Central memory CD8-positive, alpha-beta T cell (primary cell): ENCODE results near the gene OR2AG1.

Experiments used
- ATAC-seq: fragments of 150-1000 bp; cut with Tn5 transposase; replicated peaks from 2 replicates; pipeline ENCODE4 v1.10.0; 2022; ENCODE audit warnings: mild to moderate bottlenecking, moderate FRiP score, moderate number of reproducible peaks; ENCODE audit not compliant: poor library complexity, severe bottlenecking; ENCODE audit errors: extremely low read depth
- DNase-seq, 2 donors: peaks; one replicate each; pipeline ENCODE4 v3.0.0; 2021; ENCODE audit warnings: low spot score in 2 of 2
- H3K27ac Mint-ChIP-seq: one replicate; pipeline ENCODE4 v1.8.0; 2022; ENCODE audit warnings: low read depth, mild to moderate bottlenecking, moderate library complexity, mixed read lengths
- H3K27me3 Mint-ChIP-seq: one replicate; pipeline ENCODE4 v1.8.0; 2022; ENCODE audit warnings: mixed read lengths
- H3K36me3 Mint-ChIP-seq: one replicate; pipeline ENCODE4 v1.8.0; 2022; ENCODE audit warnings: mild to moderate bottlenecking, moderate library complexity, mixed read lengths; ENCODE audit not compliant: insufficient read depth
- H3K4me1 Mint-ChIP-seq: one replicate; pipeline ENCODE4 v1.8.0; 2022; ENCODE audit warnings: mixed read lengths
- H3K4me3 Mint-ChIP-seq: one replicate; pipeline ENCODE4 v1.8.0; 2022; ENCODE audit warnings: mild to moderate bottlenecking, moderate library complexity, mixed read lengths
- H3K9me3 Mint-ChIP-seq: one replicate; pipeline ENCODE4 v1.8.0; 2022; ENCODE audit warnings: mixed read lengths

Gene OR2AG1

DNA sequence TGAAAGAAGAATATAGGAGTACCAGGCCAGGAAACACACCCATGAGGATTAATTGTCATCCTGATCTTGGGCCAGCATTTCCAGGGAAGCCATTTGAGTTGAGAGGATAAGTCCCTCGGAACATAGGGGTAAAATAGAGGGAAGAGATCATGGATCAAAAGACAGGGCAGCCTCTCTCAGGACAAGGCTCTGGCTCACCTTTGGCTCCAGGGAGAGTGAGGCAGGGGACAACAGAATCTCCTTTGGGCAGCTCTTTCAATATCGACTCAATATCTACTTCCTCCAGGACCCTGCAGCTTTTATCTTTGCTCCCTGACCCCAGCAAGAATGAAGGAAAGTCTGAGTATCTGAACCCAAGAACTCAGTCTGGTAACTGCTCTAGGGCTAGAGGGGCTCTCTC lies at the start of gene OR2AG1:
Gene OR2AG1 (plus strand): TSS at position 301 of the 400 bp plus-strand sequence. CDS start 2,018 bp downstream, outside the sequence.
- peaks cover 44% of the 10 kb centered on the region for H3K27me3 Mint-ChIP-seq
- no peak for DNase-seq
- H3K4me3 Mint-ChIP-seq, result no peak within 1 kb of the TSS
- no peak within 1 kb of the TSS for H3K27ac Mint-ChIP-seq
- no peaks in the 10 kb centered on the region for H3K9me3 Mint-ChIP-seq
- no peaks in the 10 kb centered on the region for H3K36me3 Mint-ChIP-seq
- no peak for ATAC-seq
- H3K4me1 Mint-ChIP-seq, result no peaks in the 10 kb centered on the region

DNA sequence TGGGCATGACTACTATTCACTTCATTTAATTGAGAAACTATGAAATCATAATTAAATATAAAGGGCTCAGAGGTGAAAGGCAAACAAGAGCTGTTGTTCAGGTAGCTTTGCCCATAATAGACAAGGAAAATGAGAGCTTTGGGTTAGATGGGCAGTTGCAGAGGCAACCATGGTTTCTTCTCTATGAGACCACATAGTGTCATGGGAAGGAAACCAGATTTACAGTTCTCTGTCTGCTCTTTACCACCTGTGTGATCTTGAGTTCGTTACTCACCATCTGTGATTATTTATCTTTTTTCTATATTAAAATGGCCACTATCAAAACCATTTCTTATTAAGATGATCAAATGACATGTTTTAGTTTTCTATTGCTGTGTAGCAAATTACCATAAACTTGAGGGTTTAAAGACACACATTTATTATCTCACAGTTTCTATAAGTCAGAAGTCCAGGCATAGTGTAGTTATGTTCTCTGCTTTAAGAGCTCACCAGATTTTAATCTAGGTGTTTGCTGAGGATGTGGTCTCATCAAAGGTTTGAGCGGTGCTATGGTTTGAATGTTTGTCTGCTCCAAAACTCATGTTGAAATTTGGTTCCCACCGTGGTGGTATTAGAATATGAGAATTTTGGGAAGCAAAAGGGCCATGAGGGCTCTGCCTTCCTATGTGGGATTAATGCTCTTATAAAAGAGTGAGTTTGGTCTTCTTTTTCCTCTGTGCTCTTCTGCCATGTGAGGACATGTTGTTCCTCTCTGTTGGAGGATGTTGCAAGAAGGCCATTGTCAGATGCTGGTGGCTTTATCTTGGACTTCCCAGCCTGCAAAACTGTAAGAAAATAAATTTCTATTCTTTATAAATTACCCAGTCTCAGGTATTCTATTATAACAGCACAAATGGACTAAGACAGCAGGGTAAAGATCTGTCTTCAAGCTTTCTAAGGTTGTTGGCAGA lies 49.2 kb upstream of the OR2AG1 start:
- Mint-ChIP-seq H3K36me3 (peaks cover 33% of the 10 kb centered on the region), H3K4me3 (peak overlapping the region; percentile 36), H3K9me3 (no peaks in the 10 kb centered on the region), H3K27me3 (no peaks in the 10 kb centered on the region), H3K27ac (peak overlapping the region; percentile 46), H3K4me1 (peaks cover 61% of the 10 kb centered on the region)
- peak; percentile 90 for ATAC-seq
- no peak for DNase-seq

GRCh38 chr11:6734616-6735015 lies 48.2 kb upstream of the OR2AG1 start:
- ATAC-seq, result no peak
- no peak for DNase-seq
- Mint-ChIP-seq H3K9me3 (no peaks in the 10 kb centered on the region), H3K27me3 (no peaks in the 10 kb centered on the region), H3K4me1 (peaks cover 60% of the 10 kb centered on the region), H3K27ac (peak overlapping the region; percentile 77), H3K4me3 (peak overlapping the region; percentile 28), H3K36me3 (peaks cover 33% of the 10 kb centered on the region)

GRCh38 chr11:6735306-6735705 lies 47.5 kb upstream of the OR2AG1 start:
- no peak for ATAC-seq
- Mint-ChIP-seq H3K4me3 (peak overlapping the region; percentile 28), H3K27ac (peak overlapping the region; percentile 77)

GRCh38 chr11:6736495-6737121 lies 46.2 kb upstream of the OR2AG1 start:
- Mint-ChIP-seq H3K27me3 (no peaks in the 10 kb centered on the region), H3K4me1 (peaks cover 68% of the 10 kb centered on the region), H3K27ac (peak overlapping the region; percentile 77), H3K4me3 (no peak overlapping the region), H3K36me3 (peaks cover 44% of the 10 kb centered on the region), H3K9me3 (no peaks in the 10 kb centered on the region)
- no peak for DNase-seq
- ATAC-seq, result no peak

More at GRCh38 chr11:6735306-6735705, 47.5 kb upstream of the OR2AG1 start:
- Mint-ChIP-seq H3K9me3 (no peaks in the 10 kb centered on the region), H3K27me3 (no peaks in the 10 kb centered on the region), H3K36me3 (peaks cover 40% of the 10 kb centered on the region), H3K4me1 (peaks cover 61% of the 10 kb centered on the region)
- no peak for DNase-seq

- DNase-seq (peak; percentile 47 to 67), ATAC-seq (peak; percentile 52)
- Mint-ChIP-seq H3K36me3 (peaks cover 40% of the 10 kb centered on the region), H3K4me3 (peak overlapping the region; percentile 15), H3K4me1 (peaks cover 68% of the 10 kb centered on the region), H3K27ac (peak overlapping the region; percentile 77), H3K27me3 (no peaks in the 10 kb centered on the region), H3K9me3 (no peaks in the 10 kb centered on the region)
These were observed 44.9 kb upstream of the OR2AG1 start for GRCh38 chr11:6737872-6738466.

DNA sequence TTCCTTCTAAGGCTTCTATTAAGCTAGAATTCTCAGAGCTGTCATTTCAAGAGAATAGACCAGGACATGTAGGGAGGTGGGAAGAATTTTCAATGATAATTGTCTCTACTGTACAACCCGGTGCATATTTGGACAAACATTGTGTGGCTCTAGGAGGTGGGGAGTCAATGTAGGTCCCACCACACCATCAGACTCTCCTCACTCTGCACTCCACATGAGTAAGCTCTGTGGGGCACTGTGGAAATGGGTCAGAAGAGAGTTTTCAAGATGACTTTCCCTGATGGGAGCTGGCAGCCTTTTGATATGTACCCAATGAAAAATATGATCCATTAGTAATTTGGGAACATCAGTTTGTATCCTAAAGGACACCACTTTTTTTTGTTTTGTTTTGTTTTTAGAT lies 44.2 kb upstream of the OR2AG1 start:
- Mint-ChIP-seq H3K9me3 (no peaks in the 10 kb centered on the region), H3K27ac (peak overlapping the region; percentile 77), H3K27me3 (no peaks in the 10 kb centered on the region), H3K4me3 (no peak overlapping the region), H3K36me3 (peaks cover 36% of the 10 kb centered on the region), H3K4me1 (peaks cover 66% of the 10 kb centered on the region)
- DNase-seq (no peak), ATAC-seq (no peak)

DNA sequence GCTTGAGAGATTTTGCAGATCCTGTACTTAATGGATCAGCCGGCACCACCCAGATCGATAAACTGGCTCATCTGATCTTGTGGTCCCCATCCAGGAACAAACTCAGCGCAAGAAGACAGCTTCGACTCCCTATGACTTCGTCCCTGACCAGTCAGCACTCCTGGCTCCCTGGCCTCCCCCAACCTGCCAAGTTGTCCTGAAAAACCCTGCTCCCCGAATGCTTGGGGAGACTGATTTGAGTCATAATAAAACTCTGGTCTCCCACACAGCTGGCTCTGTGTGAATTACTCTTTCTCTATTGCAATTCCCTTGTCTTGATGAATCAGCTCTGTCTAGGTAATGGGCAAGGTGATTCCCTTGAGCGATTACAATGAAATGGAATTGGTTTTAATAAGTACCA lies 40.6 kb upstream of the OR2AG1 start:
- DNase-seq, result no peak
- H3K4me1 Mint-ChIP-seq, result peaks cover 31% of the 10 kb centered on the region

DNA sequence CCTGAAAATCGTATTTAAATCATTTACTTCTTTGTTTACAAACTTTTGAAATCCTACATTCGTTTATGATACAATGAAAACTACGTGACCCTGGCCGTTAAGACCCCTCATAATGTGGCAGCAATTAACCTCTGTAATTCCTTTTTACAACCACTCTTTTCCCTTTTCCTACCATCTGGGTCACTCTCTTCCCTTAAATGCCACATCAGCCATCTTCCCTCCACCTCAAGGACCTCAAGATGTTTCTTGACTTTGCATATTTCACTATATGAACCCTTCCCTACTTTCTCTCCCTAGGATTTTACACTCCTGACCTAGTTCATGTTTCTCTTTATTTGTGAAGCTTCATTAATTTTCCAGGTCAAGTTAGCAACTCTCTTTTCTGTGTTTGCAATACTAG lies 37.8 kb upstream of the OR2AG1 start:
- H3K36me3 Mint-ChIP-seq, result peaks cover 14% of the 10 kb centered on the region
- no peaks in the 10 kb centered on the region for H3K27me3 Mint-ChIP-seq
- no peak overlapping the region for H3K4me3 Mint-ChIP-seq
- no peak for DNase-seq
- peaks cover 20% of the 10 kb centered on the region for H3K4me1 Mint-ChIP-seq
- H3K9me3 Mint-ChIP-seq, result no peaks in the 10 kb centered on the region
- no peak overlapping the region for H3K27ac Mint-ChIP-seq
- ATAC-seq, result no peak

More for the DNA sequence above, 40.6 kb upstream of the OR2AG1 start:
- Mint-ChIP-seq H3K9me3 (no peaks in the 10 kb centered on the region), H3K4me3 (no peak overlapping the region), H3K27me3 (no peaks in the 10 kb centered on the region), H3K36me3 (peaks cover 30% of the 10 kb centered on the region), H3K27ac (no peak overlapping the region)
- ATAC-seq, result no peak

DNA sequence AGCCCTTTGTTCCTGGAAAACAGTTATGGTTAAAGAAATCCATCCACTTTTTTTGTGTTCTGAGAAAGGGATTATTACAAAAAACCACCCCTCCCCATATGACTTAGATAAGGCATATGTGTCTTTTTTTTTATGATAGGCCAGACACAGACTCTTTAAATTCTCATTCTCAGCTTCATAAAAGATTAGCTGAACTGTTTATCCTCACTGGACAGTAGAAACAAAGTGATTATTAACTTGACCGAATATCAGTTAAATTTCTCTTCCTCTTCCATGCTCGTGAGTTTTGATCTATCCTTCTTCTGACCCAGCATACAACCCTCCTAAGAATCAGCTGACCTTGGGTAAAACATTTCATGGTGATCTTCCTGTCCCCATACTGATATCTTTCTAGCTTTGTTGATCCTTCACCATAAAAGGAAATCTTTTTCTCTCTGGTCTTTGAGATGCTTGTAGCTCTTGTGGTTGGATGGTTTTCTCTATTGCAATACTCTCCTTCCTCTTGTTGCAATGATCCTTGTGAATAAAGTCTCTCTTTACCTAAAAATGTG lies 37.3 kb upstream of the OR2AG1 start:
- Mint-ChIP-seq H3K27ac (no peak overlapping the region), H3K27me3 (no peaks in the 10 kb centered on the region), H3K4me3 (no peak overlapping the region), H3K36me3 (peaks cover 9% of the 10 kb centered on the region), H3K4me1 (peaks cover 16% of the 10 kb centered on the region), H3K9me3 (no peaks in the 10 kb centered on the region)
- ATAC-seq, result peak; percentile 55
- DNase-seq, result no peak

DNA sequence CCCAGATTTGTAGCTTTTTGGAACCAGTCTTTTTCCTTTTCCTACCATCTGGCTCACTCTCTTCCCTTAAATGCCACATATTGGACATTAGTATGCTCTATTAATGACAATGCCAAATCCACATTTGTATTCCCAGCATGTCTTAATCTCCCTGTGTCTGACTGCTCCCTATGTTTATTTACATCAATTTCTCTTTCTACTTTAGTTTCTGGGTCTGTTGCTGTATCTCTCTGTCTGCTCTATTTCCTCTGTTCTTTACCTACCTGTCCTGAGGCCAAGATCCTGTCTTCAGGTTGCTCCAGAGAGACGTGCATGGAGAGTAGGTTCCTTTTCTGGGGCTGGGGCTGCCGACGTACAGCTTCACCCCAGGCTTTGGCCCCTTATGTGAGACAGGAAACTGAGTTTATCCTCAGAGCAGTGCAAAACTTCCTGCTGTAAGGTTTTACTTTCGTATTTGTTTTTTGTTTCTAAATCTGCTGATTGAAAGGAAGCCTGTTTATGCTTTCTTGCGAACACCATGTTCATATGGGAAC lies 36.7 kb upstream of the OR2AG1 start:
- Mint-ChIP-seq H3K27ac (no peak overlapping the region), H3K4me1 (peaks cover 10% of the 10 kb centered on the region), H3K27me3 (no peaks in the 10 kb centered on the region), H3K4me3 (no peak overlapping the region), H3K9me3 (no peaks in the 10 kb centered on the region), H3K36me3 (peaks cover 4% of the 10 kb centered on the region)
- ATAC-seq (peak; percentile 87), DNase-seq (peak in 1 of 2 donors; percentile 17)

- no peaks in the 10 kb centered on the region for H3K9me3 Mint-ChIP-seq
- no peak for ATAC-seq
- H3K36me3 Mint-ChIP-seq, result peaks cover 4% of the 10 kb centered on the region
- peaks cover 10% of the 10 kb centered on the region for H3K4me1 Mint-ChIP-seq
- H3K4me3 Mint-ChIP-seq, result no peak overlapping the region
- DNase-seq, result no peak
- H3K27me3 Mint-ChIP-seq, result no peaks in the 10 kb centered on the region
- H3K27ac Mint-ChIP-seq, result no peak overlapping the region
These were observed 36.2 kb upstream of the OR2AG1 start for GRCh38 chr11:6746626-6747025.
